HepG2 (cell line): ENCODE results near the gene C3orf38. TPM values are rescaled to one million over a fixed set of nuclear protein-coding genes. Genes with fewer than 3 reads are reported as not detected.

Experiments used
- ATAC-seq: fragments of 200-7000 bp; cut with Tn5 transposase; 3 replicates; pipeline ENCODE4 v1.9.1; 2020; ENCODE audit warnings: mild to moderate bottlenecking, moderate library complexity
- BruUV-seq: library from RNA; stranded (reverse); fragments of 400-500 nt; replicated peaks from 2 replicates; lab custom pipeline; 2021; lab: Mats Ljungman, UMichigan
- CTCF ChIA-PET: fragments of 300-600 bp; formaldehyde crosslinking; extraction: SDS; loops from one replicate; lab custom pipeline; 2021; ENCODE audit warnings: low total read pairs, inconsistent platforms, low intra/inter-chr PET ratio; lab: Yijun Ruan, JAX
- POLR2A ChIA-PET: fragments of 350-600 bp; sonication (Branson Sonifier 250); formaldehyde crosslinking; loops from one replicate; lab custom pipeline; 2020; ENCODE audit warnings: antibody characterized with exemption, inconsistent platforms; lab: Yijun Ruan, JAX
- DNase-seq: peaks from one replicate; pipeline ENCODE4 v3.0.0-alpha.2; 2015; ENCODE audit warnings: low spot score
- FAIRE-seq: peaks from 3 replicates; lab custom pipeline; 2011; peaks lifted over from hg19 to GRCh38; lab: Jason Lieb, UNC
- H2AFZ ChIP-seq: one replicate; pipeline ENCODE4 v1.6.1; 2011; ENCODE audit warnings: low read length, inconsistent platforms
- H3K27ac ChIP-seq: fragments of 300-600 bp; 3 replicates; pipeline ENCODE4 v1.8.0; 2011; ENCODE audit warnings: mixed run types, mild to moderate bottlenecking, mixed read lengths, low read length, inconsistent platforms; ENCODE audit not compliant: insufficient read depth; ENCODE audit errors: extremely low read length
- H3K27me3 ChIP-seq, 2 experiments: fragments of 200-600 bp in 1 of 2; 2 replicates in 1 of 2; 3 replicates in 1 of 2; pipeline versions ENCODE4 v1.6.0 to v1.8.0; 2011; ENCODE audit warnings: low read length in 2 of 2, mild to moderate bottlenecking in 2 of 2, moderate library complexity in 2 of 2, inconsistent platforms in 1 of 2; ENCODE audit not compliant: insufficient read depth in 2 of 2, control insufficient read depth in 1 of 2
- H3K36me3 ChIP-seq, 2 experiments: fragments of 200-600 bp in 1 of 2; replicated peaks in 1 of 2; 2 replicates in 1 of 2; 3 replicates in 1 of 2; pipeline versions ENCODE4 v1.5.1 to v1.8.0; 2011; ENCODE audit warnings: low read length in 2 of 2, inconsistent platforms in 1 of 2; ENCODE audit not compliant: insufficient read depth in 2 of 2, control insufficient read depth in 1 of 2
- H3K4me1 ChIP-seq: 2 replicates; pipeline ENCODE4 v1.5.1; 2012; ENCODE audit warnings: low read length, inconsistent platforms; ENCODE audit not compliant: insufficient read depth
- H3K4me2 ChIP-seq: 2 replicates; pipeline ENCODE4 v1.6.0; 2011; ENCODE audit warnings: low read depth, low read length, inconsistent platforms
- H3K4me3 ChIP-seq, 3 experiments: fragments of 200-600 bp in 1 of 3; sonication (generic), shearing (Covaris generic) in 1 of 3; replicated peaks in 1 of 3; 2 replicates each; pipeline ENCODE4 v1.5.1; 2011 to 2016; ENCODE audit warnings: low read length in 3 of 3, inconsistent platforms in 2 of 3, low read depth in 2 of 3, mild to moderate bottlenecking in 2 of 3, control low read depth in 1 of 3, mixed read lengths in 1 of 3; ENCODE audit not compliant: insufficient read depth in 1 of 3
- H3K79me2 ChIP-seq: one replicate; pipeline ENCODE4 v1.6.1; 2011; ENCODE audit warnings: low read length, inconsistent platforms; ENCODE audit not compliant: insufficient read depth
- H3K9ac ChIP-seq: 2 replicates; pipeline ENCODE4 v1.6.0; 2011; ENCODE audit warnings: mild to moderate bottlenecking, low read depth, low read length, inconsistent platforms; ENCODE audit not compliant: insufficient read depth
- H3K9me3 ChIP-seq: 2 replicates; pipeline ENCODE4 v1.5.1; 2012; ENCODE audit warnings: mild to moderate bottlenecking, low read length
- H4K20me1 ChIP-seq: 2 replicates; pipeline ENCODE4 v1.6.0; 2011; ENCODE audit warnings: inconsistent platforms, mild to moderate bottlenecking, low read length, moderate library complexity; ENCODE audit not compliant: insufficient read depth
- ATF7 ChIP-seq, 2 experiments: fragments of 450-650 bp in 1 of 2; sonication (generic) in 1 of 2; formaldehyde crosslinking in 1 of 2; IDR thresholded peaks; 2 replicates each; pipeline versions ENCODE4 v1.4.0 to v1.6.1; 2016 to 2020; ENCODE audit warnings: antibody characterized with exemption in 1 of 2, mild to moderate bottlenecking in 1 of 2, missing genetic modification reagents in 1 of 2
- DDIT3 ChIP-seq: sonication (generic); formaldehyde crosslinking; IDR thresholded peaks from 2 replicates; pipeline ENCODE4 v1.4.0; 2020; ENCODE audit warnings: mild to moderate bottlenecking, missing genetic modification reagents
- DZIP1 ChIP-seq: sonication (generic); formaldehyde crosslinking; IDR thresholded peaks from 2 replicates; pipeline ENCODE4 v1.5.0; 2020; ENCODE audit warnings: mild to moderate bottlenecking, missing genetic modification reagents
- EEA1 ChIP-seq: sonication (generic); formaldehyde crosslinking; IDR thresholded peaks from 2 replicates; pipeline ENCODE4 v1.5.1; 2020; ENCODE audit warnings: mild to moderate bottlenecking, missing genetic modification reagents, borderline replicate concordance
- EHMT2 ChIP-seq: fragments of 200-600 bp; sonication (generic); IDR thresholded peaks from 2 replicates; pipeline ENCODE4 v1.7.0; 2017; ENCODE audit warnings: antibody characterized with exemption, low read depth, low read length, borderline replicate concordance
- FOXA3 ChIP-seq: IDR thresholded peaks from 2 replicates; pipeline ENCODE4 v1.6.1; 2016; ENCODE audit warnings: missing genetic modification reagents, missing compliant biosample characterization
- GATAD2A ChIP-seq: IDR thresholded peaks from 2 replicates; pipeline ENCODE4 v1.6.1; 2016
- HES4 ChIP-seq: sonication (generic); formaldehyde crosslinking; IDR thresholded peaks from 2 replicates; pipeline ENCODE4 v1.9.0; 2021; ENCODE audit warnings: mild to moderate bottlenecking, missing genetic modification reagents, borderline replicate concordance
- KMT2B ChIP-seq: IDR thresholded peaks from 2 replicates; pipeline ENCODE4 v1.6.1; 2016; ENCODE audit warnings: missing genetic modification reagents, missing compliant biosample characterization
- MTF2 ChIP-seq: sonication (generic); formaldehyde crosslinking; IDR thresholded peaks from 2 replicates; pipeline ENCODE4 v1.5.0; 2020; ENCODE audit warnings: missing genetic modification reagents, borderline replicate concordance
- NFRKB ChIP-seq: fragments of 450-650 bp; IDR thresholded peaks from 2 replicates; pipeline ENCODE4 v1.6.1; 2017
- NR2F2 ChIP-seq: IDR thresholded peaks from 2 replicates; pipeline ENCODE4 v1.6.1; 2012; ENCODE audit warnings: low read depth, inconsistent platforms, borderline replicate concordance
- RFX3 ChIP-seq: IDR thresholded peaks from 2 replicates; pipeline ENCODE4 v1.6.1; 2016; ENCODE audit warnings: missing biosample characterization, missing genetic modification reagents
- SOX6 ChIP-seq, 2 experiments: fragments of 450-650 bp in 1 of 2; sonication (generic) in 1 of 2; formaldehyde crosslinking in 1 of 2; IDR thresholded peaks; 2 replicates each; pipeline versions ENCODE4 v1.4.0 to v1.6.1; 2017 to 2020; ENCODE audit warnings: antibody characterized with exemption in 1 of 2, mild to moderate bottlenecking in 1 of 2, missing genetic modification reagents in 1 of 2
- SP1 ChIP-seq, 2 experiments: fragments of 450-650 bp in 1 of 2; sonication (generic) in 1 of 2; formaldehyde crosslinking in 1 of 2; IDR thresholded peaks; 2 replicates each; pipeline versions ENCODE4 v1.4.0 to v1.6.1; 2016 to 2020; ENCODE audit warnings: missing genetic modification reagents in 1 of 2
- ZNF124 ChIP-seq: sonication (generic); formaldehyde crosslinking; IDR thresholded peaks from 2 replicates; pipeline ENCODE4 v1.4.0; 2020; ENCODE audit warnings: missing genetic modification reagents
- ZNF703 ChIP-seq: sonication (generic); formaldehyde crosslinking; IDR thresholded peaks from 2 replicates; pipeline ENCODE4 v1.5.1; 2020; ENCODE audit warnings: missing genetic modification reagents, mild to moderate bottlenecking, moderate library complexity, borderline replicate concordance
- WGBS: methylation state at CpG from one replicate; pipeline ENCODE4 v1.1.6; 2017; ENCODE audit warnings: low lambda C conversion rate; 5-methylcytosine and 5-hydroxymethylcytosine counted together
- in situ Hi-C: cut with HindIII; loops from 2 replicates; pipeline ENCODE4 v1.10.0; 2017; ENCODE audit warnings: low pct_unique_long_range_greater_than_20kb; ENCODE audit not compliant: extremely low pct_ligation_motif_present
- intact Hi-C: fragments of 100-400 bp; cut with micrococcal nuclease; formaldehyde crosslinking; loops from one replicate; pipeline ENCODE4 v1.10.0; 2022; ENCODE audit not compliant: unreplicated experiment
- polyA plus RNA-seq, 8 experiments: library from polyadenylated mRNA; depleted of rRNA in 3 of 8; stranded (reverse) in 7 of 8; unstranded in 1 of 8; fragments of >200 nt; fragmentation: Illumina TruSeq in 4 of 8; extraction: Trizol in 4 of 8; gene quantifications; 2 replicates each; pipeline versions ENCODE4 v1.2.1 to v1.2.3, GENCODE V29; 2011 to 2016; ENCODE audit warnings: low read depth in 4 of 8, missing spikeins in 1 of 8, mixed read lengths in 1 of 8; ENCODE audit not compliant: insufficient read depth in 1 of 8
- total RNA-seq, 5 experiments: library from RNA; depleted of rRNA; stranded (reverse); fragments of >200 nt; fragmentation: Illumina TruSeq; extraction: Trizol; gene quantifications; 2 replicates each; pipeline ENCODE4 v1.2.3, GENCODE V29; 2016; ENCODE audit warnings: low read depth in 1 of 5
- TF ChIP-seq, protein P1 (sequence below): sonication (generic); formaldehyde crosslinking; IDR thresholded peaks from 2 replicates; pipeline ENCODE4 v1.4.0; 2020; ENCODE audit warnings: missing genetic modification reagents

C3orf38 gene
- total and polyA plus RNA-seq, 2 of the 13 experiments (the other 11 are each of a cell fraction or from before 2014, with no cell fraction given): 6.0 to 17.5 TPM

- TF ChIP-seq DZIP1: no peak
- TF ChIP-seq ATF7 (IDR thresholded peaks at IDR 0.05): no peak
- no peak for TF ChIP-seq ATF7 (CRISPR knock-in tag; IDR thresholded peaks at IDR 0.05)
- TF ChIP-seq MTF2 (CRISPR knock-in tag): no peak
Measured at GRCh38 chr3:88192631-88193030, 42.9 kb downstream of the C3orf38 start (continued).

DNA sequence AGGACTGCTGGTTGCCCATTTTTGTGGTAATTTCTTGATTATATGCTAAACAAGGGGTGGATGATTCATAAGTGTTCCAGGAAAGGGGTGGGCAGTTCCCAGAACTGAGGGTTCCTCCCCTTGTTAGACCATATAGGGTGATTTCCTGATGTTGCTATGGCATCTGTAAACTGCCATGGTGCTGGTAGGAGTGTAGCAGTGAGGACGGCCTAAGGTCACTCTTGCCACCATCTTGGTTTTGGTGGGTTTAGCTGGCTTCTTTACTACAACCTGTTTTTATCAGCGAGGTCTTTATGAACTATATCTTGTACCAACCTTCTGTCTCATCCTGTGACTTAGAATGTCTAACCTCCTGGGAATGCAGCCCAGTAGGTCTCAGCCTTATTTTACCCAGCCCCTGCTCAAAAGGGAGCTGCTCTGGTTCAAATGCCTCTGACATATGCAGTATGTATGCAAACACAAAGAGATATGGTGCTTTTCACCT is 46.2 kb downstream of the C3orf38 start:
- Histone ChIP-seq H3K4me3 (no peak overlapping the region), H3K27me3 (0 out of 5 replicates have a peak, but pooled peaks cover 0 to 2% of the 10 kb centered on the region in 2 experiments), H3K36me3 (no peaks in the 10 kb centered on the region), H2AFZ (no peak overlapping the region), H4K20me1 (no peaks in the 10 kb centered on the region), H3K27ac (no peak overlapping the region), H3K9ac (no peak overlapping the region), H3K4me2 (no peak overlapping the region), H3K79me2 (no peaks in the 10 kb centered on the region), H3K4me1 (peaks cover 4% of the 10 kb centered on the region; the same call in 1 of the 2 replicates), H3K9me3 (no peaks in the 10 kb centered on the region)
- TF ChIP-seq ZNF703 (CRISPR knock-in tag): no peak
- no peak for TF ChIP-seq GATAD2A
- no peak for TF ChIP-seq NR2F2
- no peak for TF ChIP-seq DDIT3 (CRISPR knock-in tag)
- TF ChIP-seq NFRKB: no peak
- TF ChIP-seq EEA1 (CRISPR knock-in tag): no peak
- no peak for TF ChIP-seq SOX6 (IDR thresholded peaks at IDR 0.05)
- no peak for TF ChIP-seq SOX6 (CRISPR knock-in tag; IDR thresholded peaks at IDR 0.05)
- no peak for TF ChIP-seq RFX3 (CRISPR knock-in tag)
- TF ChIP-seq SP1 (IDR thresholded peaks at IDR 0.05): no peak
- no peak for TF ChIP-seq SP1 (CRISPR knock-in tag; IDR thresholded peaks at IDR 0.05)
- TF ChIP-seq FOXA3 (CRISPR knock-in tag): no peak
- TF ChIP-seq, protein P1, sequence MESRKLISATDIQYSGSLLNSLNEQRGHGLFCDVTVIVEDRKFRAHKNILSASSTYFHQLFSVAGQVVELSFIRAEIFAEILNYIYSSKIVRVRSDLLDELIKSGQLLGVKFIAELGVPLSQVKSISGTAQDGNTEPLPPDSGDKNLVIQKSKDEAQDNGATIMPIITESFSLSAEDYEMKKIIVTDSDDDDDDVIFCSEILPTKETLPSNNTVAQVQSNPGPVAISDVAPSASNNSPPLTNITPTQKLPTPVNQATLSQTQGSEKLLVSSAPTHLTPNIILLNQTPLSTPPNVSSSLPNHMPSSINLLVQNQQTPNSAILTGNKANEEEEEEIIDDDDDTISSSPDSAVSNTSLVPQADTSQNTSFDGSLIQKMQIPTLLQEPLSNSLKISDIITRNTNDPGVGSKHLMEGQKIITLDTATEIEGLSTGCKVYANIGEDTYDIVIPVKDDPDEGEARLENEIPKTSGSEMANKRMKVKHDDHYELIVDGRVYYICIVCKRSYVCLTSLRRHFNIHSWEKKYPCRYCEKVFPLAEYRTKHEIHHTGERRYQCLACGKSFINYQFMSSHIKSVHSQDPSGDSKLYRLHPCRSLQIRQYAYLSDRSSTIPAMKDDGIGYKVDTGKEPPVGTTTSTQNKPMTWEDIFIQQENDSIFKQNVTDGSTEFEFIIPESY (CRISPR knock-in tag): no peak
- no peak for TF ChIP-seq HES4 (CRISPR knock-in tag)
- TF ChIP-seq KMT2B (CRISPR knock-in tag): no peak
- no peak for TF ChIP-seq ZNF124 (CRISPR knock-in tag)
- TF ChIP-seq EHMT2: no peak
- no peak for ATAC-seq
- WGBS: 20% methylated on average over 2 of the region's 2 CpGs
- CTCF ChIA-PET: no interaction called here
- intact Hi-C loops: no loop called here
- no peak for DNase-seq
- POLR2A ChIA-PET: no interaction called here
- BruUV-seq: no TSS peak
- no peak for FAIRE-seq
- in situ Hi-C loops: no loop called here
